ENCODE results near the gene GIT1. TPM values are rescaled to one million over a fixed set of nuclear protein-coding genes. Genes with fewer than 3 reads are reported as not detected.

GIT1 gene
- total and polyA plus RNA-seq, 2 experiments from 2014 or later: 20.0 to 46.3 TPM

GRCh38 chr17:29574732-29575510 lies 14.5 kb downstream of the GIT1 start:
- H4K20me1 ChIP-seq (ENCODE audit: insufficient read depth, poor library complexity, severe bottlenecking): no peaks in the 10 kb centered on the region
- H3K4me2 ChIP-seq: peak overlapping the region; percentile 40
- H3K9me3 ChIP-seq (ENCODE audit: low read depth): no peaks in the 10 kb centered on the region
- H2AFZ ChIP-seq: no peak overlapping the region
- H3K27ac ChIP-seq: peak overlapping the region; percentile 91
- no peaks in the 10 kb centered on the region for H3K9me2 ChIP-seq (replicated peaks; ENCODE audit: insufficient read depth)
- peaks cover 17% of the 10 kb centered on the region for H3K79me2 ChIP-seq
- no peak overlapping the region for H3K4me3 ChIP-seq
- no peak for TF ChIP-seq EZH2phosphoT487 (IDR thresholded peaks at IDR 0.05; ENCODE audit: low read depth, severe bottlenecking, unreplicated experiment)
- no peak for TF ChIP-seq CTCF (IDR thresholded peaks at IDR 0.05; ENCODE audit: poor library complexity)
- no peak for TF ChIP-seq EZH2 (IDR thresholded peaks at IDR 0.05; ENCODE audit: borderline replicate concordance)
- peaks cover 19% of the 10 kb centered on the region for H3K4me1 ChIP-seq (ENCODE audit: insufficient read depth)
- no peaks in the 10 kb centered on the region for H3K27me3 ChIP-seq
- 67% methylated on average over 17 of the region's 17 CpGs for WGBS (ENCODE audit: low lambda C conversion rate, missing lambda C conversion rate)
- no peaks in the 10 kb centered on the region for H3K36me3 ChIP-seq (replicated peaks; ENCODE audit: insufficient read depth, low read depth)
- peak; percentile 91 for DNase-seq (ENCODE audit: low spot score)

GRCh38 chr17:29573871-29574731 lies 15.3 kb downstream of the GIT1 start:
- peaks cover 25% of the 10 kb centered on the region for H3K79me2 ChIP-seq
- DNase-seq (ENCODE audit: low spot score): no peak
- no peak overlapping the region for H2AFZ ChIP-seq
- H3K36me3 ChIP-seq (replicated peaks; ENCODE audit: insufficient read depth, low read depth): no peaks in the 10 kb centered on the region
- peaks cover 26% of the 10 kb centered on the region for H3K4me1 ChIP-seq (ENCODE audit: insufficient read depth)
- no peaks in the 10 kb centered on the region for H3K9me3 ChIP-seq (ENCODE audit: low read depth)
- no peak overlapping the region for H3K4me3 ChIP-seq
- H3K9me2 ChIP-seq (replicated peaks; ENCODE audit: insufficient read depth): no peaks in the 10 kb centered on the region
- no peaks in the 10 kb centered on the region for H4K20me1 ChIP-seq (ENCODE audit: insufficient read depth, poor library complexity, severe bottlenecking)
- H3K27me3 ChIP-seq: no peaks in the 10 kb centered on the region
- no peak for TF ChIP-seq EZH2phosphoT487 (IDR thresholded peaks at IDR 0.05; ENCODE audit: low read depth, severe bottlenecking, unreplicated experiment)
- TF ChIP-seq CTCF (IDR thresholded peaks at IDR 0.05; ENCODE audit: poor library complexity): no peak
- TF ChIP-seq EZH2 (IDR thresholded peaks at IDR 0.05; ENCODE audit: borderline replicate concordance): no peak
- 91% methylated on average over 13 of the region's 14 CpGs for whole genome bisulfite sequencing (ENCODE audit: low lambda C conversion rate, missing lambda C conversion rate)
- H3K4me2 ChIP-seq: no peak overlapping the region
- peak overlapping the region; percentile 91 for H3K27ac ChIP-seq

- DNase-seq (ENCODE audit: low spot score): no peak
- no peaks in the 10 kb centered on the region for H3K36me3 ChIP-seq (replicated peaks; ENCODE audit: insufficient read depth, low read depth)
- 92% methylated on average over 6 of the region's 6 CpGs for WGBS (ENCODE audit: low lambda C conversion rate, missing lambda C conversion rate)
These were observed 15.9 kb downstream of the GIT1 start for GRCh38 chr17:29573558-29573869.

More at GRCh38 chr17:29573558-29573869, 15.9 kb downstream of the GIT1 start:
- no peak overlapping the region for H3K4me2 ChIP-seq
- H3K79me2 ChIP-seq: peaks cover 25% of the 10 kb centered on the region
- no peak for TF ChIP-seq EZH2 (IDR thresholded peaks at IDR 0.05; ENCODE audit: borderline replicate concordance)
- TF ChIP-seq CTCF (IDR thresholded peaks at IDR 0.05; ENCODE audit: poor library complexity): no peak
- no peak for TF ChIP-seq EZH2phosphoT487 (IDR thresholded peaks at IDR 0.05; ENCODE audit: low read depth, severe bottlenecking, unreplicated experiment)
- no peaks in the 10 kb centered on the region for H3K27me3 ChIP-seq
- no peaks in the 10 kb centered on the region for H3K9me3 ChIP-seq (ENCODE audit: low read depth)
- H3K9me2 ChIP-seq (replicated peaks; ENCODE audit: insufficient read depth): no peaks in the 10 kb centered on the region
- H3K4me3 ChIP-seq: no peak overlapping the region
- no peak overlapping the region for H2AFZ ChIP-seq
- H3K27ac ChIP-seq: peak overlapping the region; percentile 91
- no peaks in the 10 kb centered on the region for H4K20me1 ChIP-seq (ENCODE audit: insufficient read depth, poor library complexity, severe bottlenecking)
- peaks cover 27% of the 10 kb centered on the region for H3K4me1 ChIP-seq (ENCODE audit: insufficient read depth)

All from hepatocyte (in vitro differentiated cells).